H1 (cell line): Measurements from ENCODE around the gene PCP4L1.

ENCODE experiments used
- CHD2 ChIP-seq: IDR thresholded peaks from 2 replicates; pipeline ENCODE4 v1.6.1; 2012; ENCODE audit warnings: low read length, improper control_type of control experiment
- CTCF ChIP-seq, 3 experiments: IDR thresholded peaks; 1 replicate in 2 of 3; 2 replicates in 1 of 3; pipeline versions ENCODE4 v1.5.1 to v1.6.1; 2011; ENCODE audit warnings: low read length in 3 of 3, mild to moderate bottlenecking in 3 of 3, inconsistent platforms in 2 of 3, low read depth in 1 of 3, moderate library complexity in 1 of 3; ENCODE audit not compliant: insufficient read depth in 1 of 3; ENCODE audit errors: control extremely low read depth in 1 of 3
- POLR2A ChIP-seq, 2 experiments: IDR thresholded peaks; 1 replicate in 1 of 2; 2 replicates in 1 of 2; pipeline ENCODE4 v1.6.1; 2011; ENCODE audit warnings: low read depth in 2 of 2, low read length in 2 of 2, mild to moderate bottlenecking in 2 of 2; ENCODE audit errors: control extremely low read depth in 1 of 2
- RFX5 ChIP-seq: IDR thresholded peaks from 2 replicates; pipeline ENCODE4 v1.6.1; 2011; ENCODE audit warnings: low read depth, low read length, improper control_type of control experiment, borderline replicate concordance
- SP1 ChIP-seq: IDR thresholded peaks from 2 replicates; pipeline ENCODE4 v1.6.1; 2011; ENCODE audit warnings: low read depth, low read length
- SUZ12 ChIP-seq: fragments of 200-600 bp; sonication (generic); IDR thresholded peaks from 2 replicates; pipeline ENCODE4 v1.6.1; 2012; ENCODE audit warnings: mild to moderate bottlenecking, inconsistent platforms, low read length, moderate library complexity, mixed read lengths

DNA sequence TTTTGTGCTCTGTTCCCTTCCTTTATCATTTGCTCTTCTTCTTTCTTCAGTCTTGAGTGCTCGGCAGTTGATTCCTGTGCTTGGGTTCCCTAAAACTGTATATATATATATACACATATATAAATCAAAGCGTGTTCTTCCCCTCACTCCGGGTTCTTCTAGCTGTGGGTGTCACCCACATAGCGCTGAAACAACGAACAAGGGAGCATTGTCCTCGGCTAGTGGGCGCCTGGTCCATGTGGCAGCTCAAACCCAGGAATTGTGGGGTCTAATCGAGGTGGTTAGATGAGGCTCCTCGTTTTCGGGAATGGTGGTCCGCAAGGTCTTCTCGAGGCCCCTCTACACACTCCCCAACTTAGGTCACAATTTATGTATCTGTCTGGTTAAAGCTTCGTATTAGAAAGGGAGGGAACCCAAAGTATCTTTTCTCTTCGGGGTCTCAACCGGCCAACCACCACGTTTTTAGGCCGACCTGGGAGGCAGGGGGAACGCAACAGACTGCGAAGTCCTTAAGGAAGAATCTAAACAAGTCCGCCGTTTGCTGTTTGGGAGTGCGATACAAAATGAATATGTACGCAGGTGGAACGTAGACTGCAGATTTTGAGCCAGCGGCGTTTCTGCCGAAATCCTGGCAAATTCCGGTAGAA lies 55.1 kb downstream of the PCP4L1 start:
- TF ChIP-seq SP1: no peak
- TF ChIP-seq RFX5: no peak
- TF ChIP-seq CTCF (IDR thresholded peaks at IDR 0.05; ENCODE audit: control extremely low read depth in 1 of 3, insufficient read depth in 1 of 3, low read depth in 1 of 3, low read length in 3 of 3): no peak
- no peak for TF ChIP-seq POLR2A (IDR thresholded peaks at IDR 0.05; ENCODE audit: control extremely low read depth in 1 of 2, low read depth in 2 of 2, low read length in 2 of 2)
- TF ChIP-seq SUZ12: no peak
- TF ChIP-seq CHD2: no peak
